ENCODE results near the gene BPIFB3. TPM values are rescaled to one million over a fixed set of nuclear protein-coding genes. Genes with fewer than 3 reads are reported as not detected.

The BPIFB3 gene
- total RNA-seq, 1 experiment from 2014 or later: not detected

GRCh38 chr20:33054791-33055190, 1.1 kb downstream of the BPIFB3 start:
- Histone ChIP-seq H3K36me3 (ENCODE audit: control insufficient read depth, insufficient read depth, low read length) (no peaks in the 10 kb centered on the region), H3K9me3 (no peaks in the 10 kb centered on the region), H3K4me1 (no peaks in the 10 kb centered on the region), H3K4me3 (ENCODE audit: low read depth, low read length) (no peak overlapping the region), H3K27me3 (replicated peaks; ENCODE audit: control insufficient read depth, insufficient read depth, low read length) (no peaks in the 10 kb centered on the region)
- no peak overlapping the region for H3K4me3 Mint-ChIP-seq (ENCODE audit: unreplicated experiment)
- DNase-seq: no peak
- ChIA-PET POLR2A (no interaction called here), CTCF (no interaction called here)
- H3K4me1 Mint-ChIP-seq (ENCODE audit: low read depth, unreplicated experiment): no peaks in the 10 kb centered on the region
- intact Hi-C loops (cut with micrococcal nuclease; ENCODE audit: unreplicated experiment): no loop called here
- no peak overlapping the region for H3K27ac Mint-ChIP-seq (ENCODE audit: unreplicated experiment)
- BruUV-seq (replicated peaks): no TSS peak
- peaks cover 5% of the 10 kb centered on the region for H3K36me3 Mint-ChIP-seq (ENCODE audit: insufficient read depth, unreplicated experiment)
- TF ChIP-seq CTCF (IDR thresholded peaks at IDR 0.05; ENCODE audit: insufficient read depth in 1 of 2, low read depth in 1 of 2, low read length in 1 of 2, severe bottlenecking in 1 of 2, unreplicated experiment in 1 of 2): no peak
- H3K9me3 Mint-ChIP-seq (ENCODE audit: unreplicated experiment): no peaks in the 10 kb centered on the region
- peaks cover 16% of the 10 kb centered on the region for H3K27me3 Mint-ChIP-seq (ENCODE audit: insufficient read depth, unreplicated experiment)

- H3K27me3 ChIP-seq (replicated peaks; ENCODE audit: control insufficient read depth, insufficient read depth, low read length): no peaks in the 10 kb centered on the region; the same call in 1 of the 2 replicates
- BruUV-seq (replicated peaks): no TSS peak
- peaks cover 4% of the 10 kb centered on the region for H3K36me3 Mint-ChIP-seq (ENCODE audit: insufficient read depth, unreplicated experiment)
- no peak for DNase-seq
- ChIA-PET POLR2A (no interaction called here), CTCF (no interaction called here)
- H3K4me1 ChIP-seq: no peaks in the 10 kb centered on the region
- no peaks in the 10 kb centered on the region for H3K9me3 ChIP-seq
- intact Hi-C loops (cut with micrococcal nuclease; ENCODE audit: unreplicated experiment): no loop called here
- no peaks in the 10 kb centered on the region for H3K4me1 Mint-ChIP-seq (ENCODE audit: low read depth, unreplicated experiment)
- H3K4me3 ChIP-seq (ENCODE audit: low read depth, low read length): no peak overlapping the region
- H3K36me3 ChIP-seq (ENCODE audit: control insufficient read depth, insufficient read depth, low read length): no peaks in the 10 kb centered on the region
- H3K27me3 Mint-ChIP-seq (ENCODE audit: insufficient read depth, unreplicated experiment): peaks cover 19% of the 10 kb centered on the region
- H3K4me3 Mint-ChIP-seq (ENCODE audit: unreplicated experiment): no peak overlapping the region
- no peak for TF ChIP-seq CTCF (IDR thresholded peaks at IDR 0.05; ENCODE audit: insufficient read depth in 1 of 2, low read depth in 1 of 2, low read length in 1 of 2, severe bottlenecking in 1 of 2, unreplicated experiment in 1 of 2)
- H3K9me3 Mint-ChIP-seq (ENCODE audit: unreplicated experiment): no peaks in the 10 kb centered on the region
- H3K27ac Mint-ChIP-seq (ENCODE audit: unreplicated experiment): no peak overlapping the region
Measured at GRCh38 chr20:33059136-33059535, 5.4 kb downstream of the BPIFB3 start.

GRCh38 chr20:33059741-33060390, 6.2 kb downstream of the BPIFB3 start:
- Mint-ChIP-seq H3K27ac (ENCODE audit: unreplicated experiment) (no peak overlapping the region), H3K9me3 (ENCODE audit: unreplicated experiment) (no peaks in the 10 kb centered on the region), H3K4me1 (ENCODE audit: low read depth, unreplicated experiment) (no peaks in the 10 kb centered on the region), H3K27me3 (ENCODE audit: insufficient read depth, unreplicated experiment) (peaks cover 16% of the 10 kb centered on the region), H3K36me3 (ENCODE audit: insufficient read depth, unreplicated experiment) (no peaks in the 10 kb centered on the region), H3K4me3 (ENCODE audit: unreplicated experiment) (no peak overlapping the region)
- H3K9me3 ChIP-seq: no peaks in the 10 kb centered on the region
- DNase-seq: no peak
- H3K36me3 ChIP-seq (ENCODE audit: control insufficient read depth, insufficient read depth, low read length): no peaks in the 10 kb centered on the region
- no TSS peak for BruUV-seq (replicated peaks)
- no peaks in the 10 kb centered on the region; the same call in 1 of the 2 replicates for H3K27me3 ChIP-seq (replicated peaks; ENCODE audit: control insufficient read depth, insufficient read depth, low read length)
- intact Hi-C loops (cut with micrococcal nuclease; ENCODE audit: unreplicated experiment): no loop called here
- POLR2A ChIA-PET: no interaction called here
- H3K4me3 ChIP-seq (ENCODE audit: low read depth, low read length): no peak overlapping the region
- CTCF ChIA-PET: no interaction called here
- TF ChIP-seq CTCF (IDR thresholded peaks at IDR 0.05; ENCODE audit: insufficient read depth in 1 of 2, low read depth in 1 of 2, low read length in 1 of 2, severe bottlenecking in 1 of 2, unreplicated experiment in 1 of 2): no peak
- no peaks in the 10 kb centered on the region for H3K4me1 ChIP-seq

Measured in Caco-2 (cell line).